ENCODE measurements around the gene FGGY.

DNA sequence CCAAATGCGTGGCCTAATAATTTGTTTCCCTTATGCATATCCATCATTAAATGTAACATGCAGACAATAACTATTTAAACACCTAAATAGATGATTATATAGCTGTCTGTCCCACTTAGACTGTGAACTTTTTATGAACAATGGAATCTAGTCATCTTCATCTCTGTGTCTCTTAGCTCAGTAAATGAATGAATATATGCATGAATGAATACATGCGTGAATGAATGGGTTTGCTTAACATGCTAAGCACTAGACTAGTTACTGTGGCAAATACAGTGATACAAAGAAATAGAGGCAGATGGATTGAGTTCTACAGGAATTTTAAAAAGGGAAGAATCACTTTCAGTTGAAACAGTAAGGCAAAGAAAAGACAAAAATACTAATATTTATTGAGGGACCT, 232.0 kb downstream of the FGGY start:
- TF ChIP-seq POLR2AphosphoS5 (IDR thresholded peaks at IDR 0.05; ENCODE audit: borderline replicate concordance, low read depth, low read length), result no peak
- no peak for TF ChIP-seq EZH2 (IDR thresholded peaks at IDR 0.05)
